Hepatocyte (in vitro differentiated cells): ENCODE results near the gene ATP1A2. TPM values are rescaled to one million over a fixed set of nuclear protein-coding genes. Genes with fewer than 3 reads are reported as not detected.

Experiments
- DNase-seq: peaks from one replicate; pipeline ENCODE4 v3.0.0-alpha.2; 2016; ENCODE audit warnings: low spot score
- H2AFZ ChIP-seq: fragments of 200-600 bp; sonication (generic); 2 replicates; pipeline ENCODE4 v1.6.0; 2016; ENCODE audit warnings: antibody characterized with exemption, mild to moderate bottlenecking
- H3K27ac ChIP-seq: fragments of 200-600 bp; sonication (generic); 2 replicates; pipeline ENCODE4 v1.5.1; 2016; ENCODE audit warnings: mild to moderate bottlenecking
- H3K27me3 ChIP-seq: fragments of 200-600 bp; sonication (generic); 2 replicates; pipeline ENCODE4 v1.6.1; 2016
- H3K36me3 ChIP-seq: fragments of 200-600 bp; sonication (generic); replicated peaks from 2 replicates; pipeline ENCODE4 v1.5.1; 2016; ENCODE audit warnings: low read depth; ENCODE audit not compliant: insufficient read depth
- H3K4me1 ChIP-seq: fragments of 200-600 bp; sonication (generic); 2 replicates; pipeline ENCODE4 v1.5.1; 2016; ENCODE audit warnings: mild to moderate bottlenecking, moderate library complexity; ENCODE audit not compliant: insufficient read depth
- H3K4me2 ChIP-seq: fragments of 200-600 bp; sonication (generic); 2 replicates; pipeline ENCODE4 v1.6.0; 2016
- H3K4me3 ChIP-seq: fragments of 200-600 bp; sonication (generic); 2 replicates; pipeline ENCODE4 v1.5.1; 2016; ENCODE audit warnings: mild to moderate bottlenecking
- H3K79me2 ChIP-seq: fragments of 200-600 bp; sonication (generic); 2 replicates; pipeline ENCODE4 v1.6.0; 2017; ENCODE audit warnings: mild to moderate bottlenecking
- H3K9me2 ChIP-seq: fragments of 200-600 bp; sonication (generic); replicated peaks from 2 replicates; pipeline ENCODE4 v1.6.0; 2017; ENCODE audit warnings: mild to moderate bottlenecking; ENCODE audit not compliant: insufficient read depth
- H3K9me3 ChIP-seq: fragments of 200-600 bp; sonication (generic); 2 replicates; pipeline ENCODE4 v1.5.1; 2016; ENCODE audit warnings: low read depth, mild to moderate bottlenecking
- H4K20me1 ChIP-seq: fragments of 200-600 bp; sonication (generic); 2 replicates; pipeline ENCODE4 v1.6.0; 2016; ENCODE audit warnings: mild to moderate bottlenecking; ENCODE audit not compliant: insufficient read depth, poor library complexity, severe bottlenecking
- CTCF ChIP-seq: fragments of 200-600 bp; sonication (generic); IDR thresholded peaks from 2 replicates; pipeline ENCODE4 v1.5.1; 2016; ENCODE audit warnings: antibody characterized with exemption, mild to moderate bottlenecking; ENCODE audit not compliant: poor library complexity
- EZH2 ChIP-seq: fragments of 200-600 bp; sonication (generic); IDR thresholded peaks from 2 replicates; pipeline ENCODE4 v1.6.1; 2016; ENCODE audit warnings: antibody characterized with exemption, mild to moderate bottlenecking, borderline replicate concordance
- EZH2phosphoT487 ChIP-seq: fragments of 200-600 bp; sonication (generic); IDR thresholded peaks from one replicate; pipeline ENCODE4 v1.6.1; 2018; ENCODE audit warnings: antibody characterized with exemption, mild to moderate bottlenecking, low read depth, moderate library complexity; ENCODE audit not compliant: unreplicated experiment, severe bottlenecking
- WGBS: methylation state at CpG from one replicate; pipeline ENCODE4 v1.1.6; 2016; ENCODE audit warnings: low lambda C conversion rate; ENCODE audit errors: missing lambda C conversion rate; 5-methylcytosine and 5-hydroxymethylcytosine counted together
- polyA plus RNA-seq: library from polyadenylated mRNA; unstranded; fragments of >200 nt; fragmentation: Nextera tagmentation; extraction: Ambion mirVana; gene quantifications from 2 replicates; pipeline ENCODE4 v1.2.1, GENCODE V29; 2016
- total RNA-seq: library from RNA; depleted of rRNA; stranded (reverse); fragments of >200 nt; gene quantifications from 2 replicates; pipeline ENCODE4 v1.2.3, GENCODE V29; 2014

ATP1A2 gene
- total and polyA plus RNA-seq, 2 experiments from 2014 or later = 1.5 to 2.9 TPM

- Histone ChIP-seq H3K4me1 (no peaks in the 10 kb centered on the region), H3K79me2 (no peaks in the 10 kb centered on the region), H3K27ac (no peak overlapping the region), H3K4me2 (no peak overlapping the region), H3K4me3 (no peak overlapping the region), H3K9me3 (no peaks in the 10 kb centered on the region), H3K27me3 (peaks cover 70% of the 10 kb centered on the region), H4K20me1 (no peaks in the 10 kb centered on the region), H3K9me2 (no peaks in the 10 kb centered on the region), H3K36me3 (no peaks in the 10 kb centered on the region), H2AFZ (no peak overlapping the region)
- 27% methylated on average over 8 of the region's 8 CpGs for WGBS
- DNase-seq = peak; percentile 40
- no peak for TF ChIP-seq EZH2phosphoT487
- TF ChIP-seq EZH2 = no peak
- TF ChIP-seq CTCF = peak; percentile 56
Measured at GRCh38 chr1:160078512-160079195, 36.9 kb upstream of the ATP1A2 start.

GRCh38 chr1:160079448-160079847 is 36.1 kb upstream of the ATP1A2 start:
- H3K4me2 ChIP-seq = no peak overlapping the region
- H3K27ac ChIP-seq = no peak overlapping the region
- H3K79me2 ChIP-seq = no peaks in the 10 kb centered on the region
- H3K27me3 ChIP-seq = peaks cover 70% of the 10 kb centered on the region
- no peak for DNase-seq
- H3K4me3 ChIP-seq = no peak overlapping the region
- no peaks in the 10 kb centered on the region for H3K4me1 ChIP-seq
- no peaks in the 10 kb centered on the region for H4K20me1 ChIP-seq
- no peak for TF ChIP-seq CTCF
- no peak overlapping the region for H2AFZ ChIP-seq
- no peaks in the 10 kb centered on the region for H3K9me2 ChIP-seq
- 73% methylated on average over 4 of the region's 4 CpGs for WGBS
- no peaks in the 10 kb centered on the region for H3K9me3 ChIP-seq
- H3K36me3 ChIP-seq = no peaks in the 10 kb centered on the region

GRCh38 chr1:160080381-160081100 is 35.0 kb upstream of the ATP1A2 start:
- no peaks in the 10 kb centered on the region for H3K79me2 ChIP-seq
- H3K27me3 ChIP-seq = peaks cover 70% of the 10 kb centered on the region
- H3K27ac ChIP-seq = no peak overlapping the region
- no peaks in the 10 kb centered on the region for H3K9me3 ChIP-seq
- WGBS = 61% methylated on average over 6 of the region's 6 CpGs
- H4K20me1 ChIP-seq = no peaks in the 10 kb centered on the region
- H3K36me3 ChIP-seq = no peaks in the 10 kb centered on the region
- TF ChIP-seq CTCF (no peak), EZH2 (no peak), EZH2phosphoT487 (no peak)
- no peak overlapping the region for H2AFZ ChIP-seq
- no peak overlapping the region for H3K4me3 ChIP-seq
- DNase-seq = no peak
- H3K4me2 ChIP-seq = no peak overlapping the region
- H3K4me1 ChIP-seq = no peaks in the 10 kb centered on the region
- H3K9me2 ChIP-seq = no peaks in the 10 kb centered on the region
